Jurkat, Clone E6-1 (cell line): ENCODE results near the gene CREB3L1.

Experiments
- DNase-seq: peaks from one replicate; pipeline ENCODE4 v3.0.0-alpha.2; 2011; ENCODE audit warnings: low read depth, low spot score
- H3K4me3 ChIP-seq: 2 replicates; pipeline ENCODE4 v1.5.1; 2011; ENCODE audit warnings: mild to moderate bottlenecking, low read length, control low read depth, moderate library complexity

Gene CREB3L1

GRCh38 chr11:46335890-46336562 lies 58.6 kb downstream of the CREB3L1 start:
- H3K4me3 ChIP-seq: no peak overlapping the region
- no peak for DNase-seq

DNA sequence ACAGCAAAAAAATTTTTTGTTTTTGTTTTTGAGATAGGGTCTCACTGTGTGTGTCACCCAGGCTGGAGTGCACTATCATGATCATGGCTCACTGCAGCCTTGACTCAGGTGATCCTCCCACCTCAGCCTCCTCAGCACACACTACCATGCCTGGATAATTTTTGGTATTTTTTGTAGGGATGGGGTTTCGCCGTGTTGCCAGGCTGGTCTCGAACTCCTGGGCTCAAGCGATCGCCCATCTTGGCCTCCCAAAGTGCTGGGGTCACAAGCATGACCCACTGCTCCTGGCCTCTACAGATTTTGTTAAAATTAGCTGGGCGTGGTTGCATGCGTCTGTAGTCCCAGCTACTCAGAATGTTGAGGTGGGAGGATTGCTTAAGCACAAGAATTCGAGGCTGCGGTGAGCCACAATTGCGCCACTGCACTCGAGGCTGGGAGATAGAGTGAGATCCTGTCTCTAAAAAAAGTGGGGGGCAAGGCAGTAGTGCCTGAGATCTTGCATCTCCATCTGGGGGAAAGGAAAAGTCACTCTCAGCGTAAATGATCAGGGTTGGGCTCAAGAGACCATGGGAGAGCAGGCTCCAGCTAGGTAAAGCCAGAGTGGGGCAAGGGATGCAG lies 59.2 kb downstream of the CREB3L1 start:
- no peak overlapping the region for H3K4me3 ChIP-seq
- peak; percentile 76 for DNase-seq

- H3K4me3 ChIP-seq: no peak overlapping the region
These were observed 60.3 kb downstream of the CREB3L1 start for GRCh38 chr11:46337626-46338345.

GRCh38 chr11:46338636-46338987 lies 61.1 kb downstream of the CREB3L1 start:
- no peak overlapping the region for H3K4me3 ChIP-seq
- no peak for DNase-seq

More at GRCh38 chr11:46337626-46338345, 60.3 kb downstream of the CREB3L1 start:
- no peak for DNase-seq

- no peak overlapping the region for H3K4me3 ChIP-seq
- no peak for DNase-seq
These were observed 61.7 kb downstream of the CREB3L1 start for GRCh38 chr11:46338988-46339666.

DNA sequence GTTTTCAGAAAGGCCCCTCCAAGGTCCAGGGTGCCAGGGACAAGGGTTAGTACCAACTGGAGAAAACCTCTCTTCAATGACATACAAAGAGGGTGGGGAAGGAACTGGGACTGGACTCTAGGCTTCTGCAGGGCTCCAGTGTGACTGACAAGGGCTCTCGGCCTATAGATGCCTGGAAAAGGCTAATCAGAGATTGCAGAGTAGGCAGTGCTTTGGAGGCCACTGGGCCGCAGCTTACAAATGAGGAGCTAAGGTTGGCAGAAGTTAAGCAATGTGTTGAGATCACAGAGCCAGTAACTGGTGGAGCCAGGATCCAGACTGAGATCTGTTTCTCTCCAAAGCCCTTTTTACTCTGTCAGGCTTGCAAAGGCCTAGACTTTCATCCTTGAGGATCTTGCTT lies 62.4 kb downstream of the CREB3L1 start:
- DNase-seq: no peak
- H3K4me3 ChIP-seq: no peak overlapping the region

- H3K4me3 ChIP-seq: no peak overlapping the region
- no peak for DNase-seq
These were observed 64.0 kb downstream of the CREB3L1 start for GRCh38 chr11:46341454-46341853.

GRCh38 chr11:46342239-46342638 lies 64.8 kb downstream of the CREB3L1 start:
- H3K4me3 ChIP-seq: peak overlapping the region; percentile 18
- peak; percentile 83 for DNase-seq

GRCh38 chr11:46343520-46343919 lies 66.1 kb downstream of the CREB3L1 start:
- no peak overlapping the region for H3K4me3 ChIP-seq

GRCh38 chr11:46345131-46345597 lies 67.7 kb downstream of the CREB3L1 start:
- DNase-seq: no peak
- no peak overlapping the region for H3K4me3 ChIP-seq

More at GRCh38 chr11:46343520-46343919, 66.1 kb downstream of the CREB3L1 start:
- no peak for DNase-seq

- H3K4me3 ChIP-seq: no peak overlapping the region
- no peak for DNase-seq
These were observed 68.5 kb downstream of the CREB3L1 start for GRCh38 chr11:46345881-46346484.

DNA sequence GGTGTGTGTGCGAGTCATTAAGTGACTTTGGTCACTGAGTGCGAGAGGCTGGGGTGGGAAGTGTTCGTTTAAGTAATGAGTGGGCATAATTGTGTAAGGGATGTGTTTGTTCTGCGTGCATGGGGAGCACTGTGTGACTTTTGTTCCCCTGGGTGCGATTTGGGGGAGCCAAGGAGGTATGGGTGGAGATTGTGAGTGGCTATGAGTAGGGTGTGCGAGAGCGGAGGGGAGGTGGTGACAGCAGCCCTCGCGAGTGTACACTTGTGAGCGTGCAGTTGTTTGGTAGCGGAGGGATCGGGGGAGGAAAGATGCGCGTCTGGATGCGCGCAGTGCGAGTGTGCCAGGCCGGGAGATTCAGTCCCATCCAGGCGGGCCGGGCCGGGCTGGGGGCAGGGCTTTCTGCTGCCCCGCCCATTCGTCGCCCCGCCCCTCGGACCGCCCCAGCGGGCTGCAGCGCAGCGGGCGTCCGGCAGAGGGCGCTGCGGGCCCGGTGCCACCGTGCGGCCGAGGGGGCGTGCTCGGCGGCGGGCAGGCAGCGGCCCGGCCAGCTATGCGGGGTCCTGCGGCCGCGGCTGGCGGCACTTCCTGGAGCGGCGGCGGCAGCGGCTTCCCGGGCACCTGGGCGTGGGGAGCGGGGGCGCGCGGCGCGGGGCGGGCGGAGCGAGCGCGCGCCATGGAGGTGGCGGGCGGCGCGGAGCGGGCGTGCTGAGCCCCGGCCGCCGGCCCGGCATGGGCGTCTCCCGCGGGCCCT lies 69.6 kb downstream of the CREB3L1 start, which contains the start of gene DGKZ:
Gene DGKZ, plus strand, starts transcription at position 578 of the 751 bp plus-strand sequence. CDS start 197 bp downstream, outside the sequence.
- peak within 1 kb of the TSS; percentile 89 for H3K4me3 ChIP-seq
- DNase-seq: peak; percentile 61

DNA sequence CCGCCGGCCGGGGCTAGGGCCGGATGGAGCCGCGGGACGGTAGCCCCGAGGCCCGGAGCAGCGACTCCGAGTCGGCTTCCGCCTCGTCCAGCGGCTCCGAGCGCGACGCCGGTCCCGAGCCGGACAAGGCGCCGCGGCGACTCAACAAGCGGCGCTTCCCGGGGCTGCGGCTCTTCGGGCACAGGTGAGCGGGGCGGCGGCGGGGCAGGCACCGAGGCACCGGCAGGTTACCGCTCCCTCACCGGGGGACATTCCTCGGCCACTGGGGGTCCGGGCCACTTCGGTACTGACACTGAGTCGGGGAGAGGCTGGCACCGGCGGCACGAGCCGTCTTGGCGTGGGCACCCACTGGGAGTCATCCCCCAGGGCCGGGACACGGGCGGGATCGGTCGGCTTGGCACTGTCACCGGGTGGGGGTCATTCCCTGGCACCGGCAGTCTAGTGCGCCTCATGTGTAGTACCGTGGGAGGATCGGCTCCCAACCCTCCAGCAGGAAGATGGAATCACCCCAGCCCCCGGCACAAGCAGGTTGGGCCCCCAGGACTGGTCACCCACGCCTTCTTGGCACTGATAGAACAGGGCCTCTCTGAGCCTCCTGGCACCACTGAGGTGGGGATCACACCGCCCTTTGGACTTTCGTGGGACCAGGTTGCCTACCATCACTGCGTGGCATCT lies 70.3 kb downstream of the CREB3L1 start:
- peak overlapping the region; percentile 89 for H3K4me3 ChIP-seq
- no peak for DNase-seq

- DNase-seq: peak; percentile 67
- H3K4me3 ChIP-seq: peak overlapping the region; percentile 89
These were observed 71.3 kb downstream of the CREB3L1 start for GRCh38 chr11:46348566-46349401.

DNA sequence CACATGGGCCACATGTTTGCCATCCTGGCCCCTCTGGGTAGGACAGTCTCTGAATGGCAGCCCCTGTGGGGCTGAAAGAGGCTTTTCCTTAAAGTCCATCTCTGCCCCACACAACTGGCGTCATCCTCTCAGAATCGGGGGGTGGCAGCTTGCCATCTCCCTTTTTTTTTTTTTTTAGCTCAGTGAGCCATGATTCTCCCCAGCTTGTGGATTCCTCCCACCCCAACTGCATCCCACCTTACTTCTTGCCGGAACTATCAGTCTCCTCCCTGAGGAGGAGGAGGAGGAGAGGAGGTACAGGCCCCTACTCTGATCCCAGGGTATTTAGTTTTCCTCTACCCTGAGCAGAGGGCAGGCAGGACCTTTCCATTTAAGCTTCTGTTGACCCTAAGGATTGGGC lies 73.2 kb downstream of the CREB3L1 start:
- no peak for DNase-seq
- no peak overlapping the region for H3K4me3 ChIP-seq

DNA sequence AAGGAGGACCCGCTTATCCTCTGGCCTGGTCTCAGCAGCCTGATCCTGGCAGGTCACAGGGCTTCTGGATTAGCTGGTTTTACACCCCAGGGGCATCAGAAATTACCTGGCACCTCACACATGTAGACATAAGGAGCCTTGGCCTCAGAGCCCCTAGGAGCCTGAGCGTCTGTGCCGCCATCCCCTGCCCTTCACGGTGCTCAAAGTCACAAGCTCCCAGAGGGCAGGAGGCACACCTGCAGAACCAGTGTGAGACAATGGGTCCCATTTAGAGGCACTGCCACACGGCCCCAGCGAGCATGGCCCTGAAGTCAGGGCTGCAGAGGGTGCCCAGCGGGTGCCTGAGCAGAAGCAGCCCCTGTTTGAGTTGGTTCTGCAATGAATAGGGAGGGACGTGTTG lies 73.7 kb downstream of the CREB3L1 start:
- DNase-seq: no peak

DNA sequence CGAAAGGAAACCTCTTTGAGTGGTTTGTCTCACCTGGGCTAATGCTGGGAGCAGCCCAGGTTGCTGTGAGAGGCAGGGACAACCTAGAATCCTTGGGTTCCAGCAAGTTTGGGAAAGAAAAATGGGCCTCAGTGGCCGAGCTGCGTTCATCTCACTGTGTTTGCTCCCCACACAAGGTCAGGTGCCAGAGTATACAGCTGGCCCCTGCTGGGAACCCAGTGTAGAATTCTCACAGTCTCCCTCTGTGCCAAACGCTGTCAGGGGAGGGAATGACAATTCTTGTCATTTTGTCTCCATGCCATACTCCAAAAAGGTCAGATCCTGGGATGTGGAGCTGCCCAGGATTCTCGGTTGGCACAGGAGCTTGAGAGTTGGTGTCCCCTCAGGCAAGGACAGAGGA lies 74.1 kb downstream of the CREB3L1 start:
- no peak overlapping the region for H3K4me3 ChIP-seq
- DNase-seq: no peak

More for the DNA sequence above, 73.7 kb downstream of the CREB3L1 start:
- H3K4me3 ChIP-seq: no peak overlapping the region
